Non-pigmented ciliary epithelial cell (primary cell): ENCODE measurements around the gene NOTCH2NLA.
"Not testable (repeated sequence)": the region's sequence is repeated elsewhere in the genome, so short reads cannot be mapped to it uniquely, and the experiment has no call there.

ENCODE experiments used
- DNase-seq: peaks from one replicate; pipeline ENCODE4 v3.0.0-alpha.2; 2010; ENCODE audit warnings: low read depth

NOTCH2NLA gene

GRCh38 chr1:146167273-146167672 lies 61.5 kb downstream of the NOTCH2NLA start:
- not testable (repeated sequence) for DNase-seq

- DNase-seq = not testable (repeated sequence)
Observed at GRCh38 chr1:146144465-146144864, 84.4 kb downstream of the NOTCH2NLA start, which contains the start of gene NBPF10. Gene NBPF10, minus strand, starts transcription at chr1:146144804. Its CDS starts 35 bp downstream, at chr1:146144769.
